ENCODE measurements around the gene TTLL11.

The TTLL11 gene

DNA sequence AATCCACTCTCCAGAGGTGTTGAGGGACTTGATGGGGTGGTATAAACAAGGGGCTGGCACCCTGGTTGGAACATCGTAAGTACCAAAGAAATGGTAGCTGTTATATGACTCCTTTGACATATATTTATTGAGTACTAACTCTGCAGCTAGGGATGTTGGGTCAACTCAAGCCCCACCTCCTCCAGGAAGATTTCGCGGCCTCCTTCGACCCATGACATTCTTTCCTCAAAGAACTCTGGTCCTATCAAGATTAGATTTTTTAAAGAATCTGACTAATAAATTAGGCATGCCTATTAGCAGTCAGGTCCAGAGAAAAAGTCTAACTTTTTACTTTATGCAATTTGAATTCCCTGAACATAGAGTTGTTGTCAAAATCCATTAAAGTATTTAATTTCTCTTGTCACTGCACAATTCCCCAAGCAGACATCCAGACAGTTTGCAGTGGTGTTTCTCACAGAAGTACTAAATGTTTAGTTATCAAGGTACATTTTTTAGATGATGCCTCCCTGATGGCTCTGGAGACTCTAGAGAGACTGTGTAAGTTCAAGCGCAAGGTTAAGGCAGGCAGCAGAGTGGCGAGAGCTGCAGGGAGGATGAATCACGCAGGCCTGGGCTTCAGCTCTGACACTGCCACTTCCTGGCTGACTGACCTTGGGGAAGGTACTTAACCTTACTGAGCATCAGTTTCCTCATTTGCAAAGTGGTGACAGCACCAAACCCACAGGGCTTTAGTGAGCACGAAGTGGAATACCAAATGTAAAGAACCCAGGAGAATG, 209.6 kb downstream of the TTLL11 start:
- DNase-seq (ENCODE audit: low read depth in 2 of 2), result no peak

DNA sequence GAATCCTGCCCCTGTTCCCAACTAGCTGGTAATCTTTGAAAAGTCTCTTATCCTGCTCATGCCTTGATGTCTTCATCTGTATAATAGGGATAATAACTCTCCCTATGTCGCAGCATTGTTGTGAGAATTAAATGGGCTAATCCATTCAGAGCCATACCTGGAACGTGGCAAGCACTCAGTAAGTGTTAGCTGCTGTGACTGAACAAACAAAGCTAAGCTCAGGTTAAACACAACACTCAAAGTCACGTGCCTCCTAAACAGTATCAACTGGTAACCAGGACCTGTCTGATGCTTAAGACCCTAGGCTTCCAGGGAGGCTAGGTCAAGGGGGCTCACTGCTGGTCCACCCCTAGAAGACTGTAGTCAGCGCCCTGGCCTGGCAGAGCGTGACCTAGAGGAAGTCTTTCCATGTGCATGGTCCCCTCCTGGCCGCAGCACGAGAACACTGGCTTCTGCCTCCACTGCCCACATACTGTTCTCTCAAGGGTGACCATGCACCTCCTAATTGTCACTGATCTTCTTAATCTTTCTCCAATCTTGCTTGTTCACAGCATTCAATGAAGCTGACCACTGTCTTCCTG, 211.1 kb downstream of the TTLL11 start:
- DNase-seq (ENCODE audit: low read depth in 2 of 2), result no peak

- no peak for DNase-seq (ENCODE audit: low read depth in 2 of 2)
Measured at GRCh38 chr9:121880343-121880898, 212.7 kb downstream of the TTLL11 start.

GRCh38 chr9:121878271-121878822, 214.8 kb downstream of the TTLL11 start:
- no peak for DNase-seq (ENCODE audit: low read depth in 2 of 2)

GRCh38 chr9:121876658-121877271, 216.3 kb downstream of the TTLL11 start:
- no peak for DNase-seq (ENCODE audit: low read depth in 2 of 2)

DNA sequence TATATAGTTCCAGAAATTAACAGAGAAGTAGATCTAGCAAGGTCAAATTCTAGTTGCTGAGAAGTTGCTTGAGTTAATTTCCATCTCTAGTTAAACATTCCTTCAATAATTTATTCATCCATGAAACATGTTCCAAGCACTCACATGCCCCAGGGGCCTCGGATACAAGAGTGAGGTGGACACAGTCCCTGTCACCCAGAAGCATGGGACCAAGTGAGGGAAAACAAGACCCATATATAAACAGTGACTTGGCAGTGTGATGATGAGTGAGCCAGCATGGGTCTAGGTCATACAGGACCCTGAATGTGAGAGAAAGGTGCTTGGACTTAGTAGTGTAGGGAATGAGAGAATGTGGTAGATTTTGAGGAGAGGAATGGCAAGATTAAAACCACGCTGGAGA, 216.9 kb downstream of the TTLL11 start:
- DNase-seq (ENCODE audit: low read depth in 2 of 2), result no peak

- DNase-seq (ENCODE audit: low read depth in 2 of 2), result no peak
Measured at GRCh38 chr9:121874524-121874923, 218.6 kb downstream of the TTLL11 start.

GRCh38 chr9:121871431-121872025, 221.6 kb downstream of the TTLL11 start:
- no peak for DNase-seq (ENCODE audit: low read depth in 2 of 2)

DNA sequence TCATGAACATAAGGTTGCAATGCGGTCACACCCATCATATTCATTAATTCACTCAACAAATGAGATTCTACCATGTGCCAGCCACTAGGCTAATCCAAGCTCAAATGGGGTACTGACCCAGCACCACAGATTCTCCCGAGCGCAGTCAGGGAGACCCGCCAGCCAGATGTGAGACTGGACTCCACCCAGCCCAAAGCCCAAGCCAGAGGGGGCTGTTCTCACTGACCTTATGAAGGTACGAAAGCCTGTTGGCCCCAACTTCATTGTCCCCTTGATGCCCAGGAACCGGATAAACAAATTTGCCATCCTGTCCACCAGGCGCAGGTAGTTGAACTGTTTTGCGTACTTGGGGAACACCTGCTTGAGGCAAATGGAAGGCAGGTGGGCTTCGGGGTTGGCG, 222.8 kb downstream of the TTLL11 start:
- no peak for DNase-seq (ENCODE audit: low read depth in 2 of 2)

DNA sequence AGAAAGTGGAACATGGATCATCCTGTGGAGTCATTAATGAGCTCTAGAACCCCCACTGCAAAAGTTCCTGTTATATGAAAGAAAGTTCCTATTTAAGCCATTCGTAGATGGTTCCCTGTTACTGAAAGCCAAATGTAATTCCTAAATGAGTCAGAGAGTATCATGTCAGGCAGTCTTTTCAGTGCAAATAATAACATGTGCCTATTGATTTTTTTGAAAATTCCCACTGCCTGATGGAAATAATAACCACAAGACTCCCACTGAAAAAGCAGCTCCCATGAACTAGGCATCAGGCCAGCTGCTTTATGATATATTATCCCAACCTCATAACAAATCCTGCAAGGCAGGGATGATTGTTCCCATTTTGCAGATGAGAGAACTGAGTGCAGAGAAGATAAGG, 224.5 kb downstream of the TTLL11 start:
- DNase-seq (ENCODE audit: low read depth in 2 of 2), result no peak

DNA sequence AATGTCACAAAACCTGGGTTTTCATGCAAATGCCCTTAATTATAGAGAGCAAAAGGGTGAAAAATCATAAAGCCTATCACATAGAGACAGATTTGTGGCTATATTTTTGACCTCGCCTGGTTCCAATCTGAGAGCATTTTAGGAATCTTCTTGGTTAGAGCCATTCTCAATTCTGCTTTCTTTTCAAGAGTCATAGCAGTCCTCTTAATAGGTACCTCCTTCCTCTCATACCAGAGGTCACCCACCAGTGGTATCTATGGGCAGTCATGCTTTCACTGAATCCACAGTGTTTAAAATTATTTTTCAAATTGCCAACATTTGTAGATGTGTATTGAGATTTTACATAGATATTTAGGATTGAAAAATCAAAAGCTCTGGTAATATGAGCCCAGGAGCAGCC, 226.2 kb downstream of the TTLL11 start:
- DNase-seq (ENCODE audit: low read depth in 2 of 2), result no peak

GRCh38 chr9:121865884-121866283, 227.2 kb downstream of the TTLL11 start:
- no peak for DNase-seq (ENCODE audit: low read depth in 2 of 2)

DNA sequence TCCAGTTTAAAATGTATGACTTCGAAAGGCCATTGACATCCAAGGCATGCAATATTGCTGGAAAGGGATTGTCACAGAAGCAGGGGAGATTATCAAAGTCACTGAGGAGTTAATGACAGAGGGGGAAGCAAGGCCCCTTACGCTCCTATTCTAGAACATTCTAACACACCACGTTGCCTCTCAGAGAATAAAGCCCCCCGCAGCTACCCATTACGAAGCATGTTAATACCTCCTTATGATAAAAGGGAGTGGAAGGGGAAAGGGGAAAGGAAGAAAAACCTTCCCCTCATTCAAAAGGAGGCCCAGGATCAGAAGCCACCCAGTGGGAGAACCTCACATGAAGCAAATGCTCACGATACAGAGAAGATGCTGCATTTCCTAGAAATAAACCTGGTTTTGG, 228.0 kb downstream of the TTLL11 start:
- DNase-seq (ENCODE audit: low read depth in 2 of 2), result no peak

DNA sequence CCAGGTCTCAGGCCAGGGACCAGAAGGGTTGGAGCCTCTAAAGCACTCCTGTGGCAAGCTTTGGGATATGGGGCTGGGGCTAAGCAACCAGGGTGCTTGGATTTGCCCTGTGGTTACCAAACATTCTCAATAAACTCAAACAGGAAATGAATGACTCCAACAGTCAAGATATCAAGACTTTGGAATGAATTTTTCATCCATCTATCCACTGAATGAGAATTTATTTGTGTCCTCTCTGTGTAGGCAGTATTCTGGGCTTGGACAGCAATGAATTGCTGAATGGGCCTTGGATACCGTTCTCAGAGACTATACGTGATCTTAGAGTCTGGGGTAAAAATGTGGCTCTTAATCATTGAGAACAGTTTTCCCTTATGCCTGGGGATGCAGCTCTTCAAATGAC, 229.2 kb downstream of the TTLL11 start:
- DNase-seq (ENCODE audit: low read depth in 2 of 2), result no peak

DNA sequence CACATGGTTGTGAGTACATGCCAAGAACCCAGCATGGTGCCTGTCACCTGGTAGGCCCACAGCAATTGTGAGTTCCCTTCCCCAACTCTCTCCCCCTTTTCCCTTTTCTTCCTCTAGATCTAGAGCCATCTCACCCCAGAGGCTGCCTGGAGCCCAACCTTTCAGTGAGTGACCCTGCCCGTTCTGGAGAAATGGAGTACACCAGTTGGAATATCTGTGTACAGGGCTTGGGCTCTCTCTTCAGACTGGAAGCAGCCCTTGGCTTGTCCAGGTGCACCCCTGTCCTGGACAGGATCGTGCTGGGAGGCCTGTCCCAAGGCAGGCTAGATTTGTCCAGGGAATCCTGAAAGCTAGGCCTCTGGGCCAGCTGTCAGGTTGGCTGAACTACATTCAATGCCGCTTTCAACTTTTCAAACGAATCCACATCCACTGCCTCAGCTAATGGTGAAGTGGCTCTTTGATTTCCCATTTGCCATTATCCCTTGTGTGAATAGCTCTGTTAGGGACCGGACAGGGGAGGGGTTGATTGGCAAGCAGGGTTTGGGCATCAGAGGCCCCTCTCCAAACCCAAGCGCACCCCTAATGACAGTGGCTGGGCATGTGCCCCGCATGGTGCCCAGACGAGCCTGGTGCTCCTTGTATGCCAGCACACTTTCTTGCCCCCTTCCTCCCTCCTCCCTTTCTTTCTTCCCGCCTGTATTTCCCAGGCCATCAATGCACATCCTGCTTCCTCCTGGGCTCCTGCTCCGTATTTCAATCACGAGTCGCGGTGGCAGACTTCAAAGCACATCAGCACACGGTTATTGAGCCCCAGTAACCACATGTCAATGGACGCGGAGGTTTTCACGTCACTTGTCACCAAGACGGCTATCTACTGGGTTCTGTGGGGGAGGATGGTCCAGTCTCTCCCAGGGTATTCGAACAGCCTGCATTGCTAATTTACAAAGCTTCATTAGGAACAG, 230.5 kb downstream of the TTLL11 start:
- DNase-seq (ENCODE audit: low read depth in 2 of 2), result no peak

DNA sequence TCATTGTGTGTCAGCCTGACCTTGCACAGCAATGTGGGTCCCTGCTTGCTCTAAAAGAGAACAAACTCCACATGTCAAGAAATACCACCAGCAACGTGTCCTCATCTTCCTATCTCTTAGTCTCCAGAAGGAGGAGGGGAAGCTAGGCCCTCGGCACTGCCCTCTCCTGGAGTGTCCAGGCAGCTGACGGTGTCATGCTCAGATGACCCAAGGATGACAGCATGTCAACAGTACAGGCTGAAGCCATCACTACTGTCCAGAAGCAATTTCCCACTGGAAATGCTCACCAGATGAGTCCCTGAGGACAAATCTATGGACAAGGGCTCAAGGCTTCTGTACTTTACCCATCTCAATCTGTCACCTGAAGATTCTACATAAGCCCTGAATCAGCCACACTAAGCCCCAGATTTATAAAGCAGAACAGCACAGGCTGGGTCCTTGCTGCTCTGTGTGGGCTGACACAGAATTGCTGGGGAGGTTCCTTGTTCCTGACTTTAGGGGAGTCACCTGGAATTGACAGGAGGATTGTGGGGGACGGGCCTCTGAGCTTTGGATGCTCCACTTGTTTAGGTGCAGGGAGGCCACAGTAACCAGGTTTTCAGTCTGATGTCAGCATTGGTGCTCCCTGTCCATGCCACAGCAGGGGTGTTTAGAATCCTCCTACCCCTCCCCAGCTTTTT, 231.5 kb downstream of the TTLL11 start:
- no peak for DNase-seq (ENCODE audit: low read depth in 2 of 2)

GRCh38 chr9:121860744-121861143, 232.4 kb downstream of the TTLL11 start:
- DNase-seq (ENCODE audit: low read depth in 2 of 2), result no peak

DNA sequence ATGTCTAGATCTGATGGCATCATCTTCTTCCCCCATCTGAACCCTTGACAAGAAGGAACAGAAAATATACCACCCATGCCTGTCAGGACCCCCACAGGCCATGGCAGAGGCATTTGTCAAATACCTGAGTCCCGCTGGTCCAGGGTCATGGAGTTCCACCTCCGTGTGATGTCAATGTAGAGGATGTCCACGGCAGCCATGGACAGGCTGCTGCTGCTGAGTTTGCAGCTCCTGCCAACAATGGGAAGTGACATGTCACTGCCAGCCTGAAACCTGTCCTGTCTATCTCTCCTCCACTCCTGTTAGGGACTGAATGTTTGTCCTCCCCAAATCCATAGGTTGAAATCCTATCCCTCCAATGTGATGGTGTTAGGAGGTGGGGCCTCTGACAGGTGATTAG, 232.9 kb downstream of the TTLL11 start:
- no peak for DNase-seq (ENCODE audit: low read depth in 2 of 2)

GRCh38 chr9:121859646-121860045, 233.5 kb downstream of the TTLL11 start:
- DNase-seq (ENCODE audit: low read depth in 2 of 2), result no peak

DNA sequence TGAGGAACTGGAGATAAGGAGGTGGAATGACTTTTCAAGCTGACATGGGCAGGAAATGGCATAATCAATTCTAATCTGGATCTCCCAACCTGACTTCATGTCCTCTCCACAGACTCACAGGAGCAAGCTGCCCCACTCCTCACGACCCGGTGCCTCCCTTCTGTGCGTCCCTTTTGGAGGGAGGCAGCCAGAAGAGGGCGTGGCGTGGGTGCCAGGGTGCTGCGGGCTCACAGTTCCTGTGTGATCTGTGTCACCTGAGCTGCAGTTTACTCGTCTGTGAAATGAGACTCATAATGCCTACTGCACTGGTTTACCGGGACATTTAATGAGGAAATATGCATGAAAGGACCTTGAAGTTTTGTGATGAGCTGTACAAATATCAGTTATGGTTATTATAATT, 234.3 kb downstream of the TTLL11 start:
- no peak for DNase-seq (ENCODE audit: low read depth in 2 of 2)

Data from stimulated activated CD8-positive, alpha-beta memory T cell treated with anti-CD3 and anti-CD28 coated beads, Interleukin-15, amount 100 ng/mL, for 48 hours (primary cell).